ENCODE measurements around the gene CD99L2. TPM values are rescaled to one million over a fixed set of nuclear protein-coding genes. Genes with fewer than 3 reads are reported as not detected.
A peak's percentile ranks its signal among the peaks of the same experiment; 100 is the strongest.
"Not testable (repeated sequence)": the region's sequence is repeated elsewhere in the genome, so short reads cannot be mapped to it uniquely, and the experiment has no call there.

The CD99L2 gene
- total RNA-seq, 2 experiments from 2014 or later = 19.7 to 19.8 TPM

DNA sequence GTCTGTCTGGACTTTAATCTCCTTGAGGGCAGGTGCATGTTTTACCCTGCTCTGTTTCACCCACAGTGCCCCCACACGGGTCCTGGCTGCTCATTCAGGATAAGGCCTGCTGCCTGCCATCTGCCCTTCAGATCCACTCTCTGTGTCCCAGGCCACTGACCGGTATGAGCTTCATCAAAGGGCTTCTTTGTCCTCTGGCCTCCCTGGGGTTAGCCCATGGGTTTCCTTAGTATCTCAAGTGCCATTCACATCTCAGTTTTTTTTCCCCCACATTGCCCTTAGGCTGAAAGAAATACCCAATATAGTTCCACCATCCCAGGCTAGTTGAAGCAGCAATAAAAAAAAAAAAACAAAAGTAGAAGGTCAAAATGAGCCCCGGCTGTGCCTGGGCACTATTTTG, 9.3 kb downstream of the CD99L2 start:
- Mint-ChIP-seq H3K4me1 (ENCODE audit: low read depth) (no peaks in the 10 kb centered on the region), H3K9me3 (ENCODE audit: insufficient read depth) (no peaks in the 10 kb centered on the region), H3K27me3 (ENCODE audit: low read depth) (no peaks in the 10 kb centered on the region), H3K4me3 (no peak overlapping the region), H3K27ac (no peak overlapping the region), H3K36me3 (ENCODE audit: low read depth) (no peaks in the 10 kb centered on the region)
- CTCF ChIA-PET = no interaction called here
- ATAC-seq (no peak), DNase-seq (no peak)
- POLR2A ChIA-PET = no interaction called here

DNA sequence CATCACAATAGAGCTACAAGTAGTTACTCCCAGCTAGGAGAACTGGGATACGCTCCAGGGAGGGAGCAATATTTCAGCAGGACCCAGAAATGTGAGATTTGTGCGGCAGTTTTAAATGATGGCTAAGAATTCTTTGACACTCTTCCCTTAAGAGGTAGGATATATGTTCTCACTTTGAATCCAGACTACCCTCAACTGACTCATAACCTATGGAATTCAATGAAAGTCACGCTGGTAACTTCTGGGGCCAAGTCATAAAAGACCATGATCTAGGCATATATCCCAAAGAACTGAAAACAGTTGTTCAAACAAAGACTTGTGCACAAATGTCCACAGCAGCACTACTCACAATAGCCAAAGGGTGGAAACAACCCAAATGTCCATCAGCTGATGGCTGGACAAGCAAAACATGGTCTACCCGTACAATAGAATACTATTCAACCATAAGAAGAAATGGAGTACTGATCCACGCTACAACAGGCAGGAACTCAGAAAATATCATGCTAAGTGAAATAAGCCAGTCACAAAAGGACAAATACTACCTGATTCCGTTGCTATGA, 10.5 kb downstream of the CD99L2 start:
- peaks cover 8% of the 10 kb centered on the region for H3K4me1 Mint-ChIP-seq (ENCODE audit: low read depth)
- ATAC-seq (no peak), DNase-seq (no peak)
- H3K9me3 Mint-ChIP-seq (ENCODE audit: insufficient read depth) = no peaks in the 10 kb centered on the region
- POLR2A ChIA-PET = no interaction called here
- H3K4me3 Mint-ChIP-seq = no peak overlapping the region
- CTCF ChIA-PET = no interaction called here
- H3K27me3 Mint-ChIP-seq (ENCODE audit: low read depth) = no peaks in the 10 kb centered on the region
- H3K27ac Mint-ChIP-seq = no peak overlapping the region
- no peaks in the 10 kb centered on the region for H3K36me3 Mint-ChIP-seq (ENCODE audit: low read depth)

DNA sequence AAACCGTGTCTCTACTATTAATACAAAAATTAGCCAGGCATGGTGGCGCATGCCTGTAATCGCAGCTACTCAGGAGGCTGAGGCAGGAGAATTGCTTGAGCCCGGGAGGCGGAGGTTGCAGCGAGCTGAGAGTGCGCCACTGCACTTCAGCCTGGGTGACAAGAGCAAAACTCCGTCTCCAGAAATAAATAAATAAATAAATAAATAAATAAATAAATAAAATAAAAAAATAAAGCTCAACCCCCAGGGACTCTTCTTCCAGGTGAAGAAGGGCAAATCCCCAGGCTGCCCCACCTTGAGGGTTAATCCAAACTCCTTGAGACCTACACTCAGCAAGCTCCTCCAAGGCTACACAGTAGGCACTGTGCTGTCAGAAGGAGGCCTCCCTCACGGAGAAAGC, 11.2 kb downstream of the CD99L2 start:
- H3K4me1 Mint-ChIP-seq (ENCODE audit: low read depth); POLR2A ChIA-PET: not testable (repeated sequence)

DNA sequence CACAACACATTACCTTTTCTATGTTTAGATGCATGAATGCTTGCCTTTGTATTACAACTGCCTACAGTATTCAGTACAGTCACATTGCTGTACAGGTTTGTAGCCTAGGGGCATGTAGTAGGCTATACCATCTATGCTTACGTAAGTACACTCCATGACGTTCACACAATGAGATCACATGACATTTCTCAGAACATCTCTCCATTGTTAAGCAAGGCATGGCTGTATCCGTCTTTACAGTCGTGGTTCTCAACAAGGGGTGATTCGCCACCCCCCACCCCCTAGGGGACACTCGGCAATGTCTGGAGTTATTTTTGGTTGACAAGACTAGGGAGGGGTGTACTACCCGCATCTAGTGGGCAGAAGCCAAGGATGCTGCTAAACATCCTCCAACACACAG, 12.1 kb downstream of the CD99L2 start:
- DNase-seq (no peak), ATAC-seq (no peak)
- CTCF ChIA-PET = no interaction called here
- Mint-ChIP-seq H3K4me1 (ENCODE audit: low read depth) (peaks cover 9% of the 10 kb centered on the region), H3K36me3 (ENCODE audit: low read depth) (no peaks in the 10 kb centered on the region), H3K27ac (no peak overlapping the region), H3K4me3 (no peak overlapping the region), H3K27me3 (ENCODE audit: low read depth) (no peaks in the 10 kb centered on the region), H3K9me3 (ENCODE audit: insufficient read depth) (no peaks in the 10 kb centered on the region)
- POLR2A ChIA-PET = no interaction called here

More for the DNA sequence above, 11.2 kb downstream of the CD99L2 start:
- DNase-seq; CTCF ChIA-PET; H3K9me3 Mint-ChIP-seq (ENCODE audit: insufficient read depth); H3K27me3 Mint-ChIP-seq (ENCODE audit: low read depth); H3K36me3 Mint-ChIP-seq (ENCODE audit: low read depth); ATAC-seq; H3K27ac Mint-ChIP-seq; H3K4me3 Mint-ChIP-seq: not testable (repeated sequence)

DNA sequence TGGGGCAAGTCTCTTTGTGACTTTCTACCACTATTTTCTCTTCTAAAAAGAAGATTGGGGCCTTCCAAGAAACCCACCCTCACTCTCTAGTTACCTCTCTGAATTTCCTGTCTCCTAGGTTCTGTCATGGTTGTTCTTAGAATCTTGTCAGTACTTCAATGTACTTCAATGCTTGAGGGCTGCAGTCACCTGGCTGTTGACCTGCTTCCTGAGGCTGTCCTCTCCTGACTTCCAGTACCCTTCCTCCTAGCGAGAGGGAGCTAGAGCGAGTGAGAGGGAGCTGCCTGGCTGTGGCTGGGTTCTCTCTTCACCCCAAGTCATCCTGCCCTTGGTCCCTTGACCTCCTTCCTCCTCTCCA, 17.7 kb downstream of the CD99L2 start:
- Mint-ChIP-seq H3K4me3 (peak overlapping the region; percentile 12), H3K27ac (peak overlapping the region; percentile 94), H3K4me1 (ENCODE audit: low read depth) (peaks cover 36% of the 10 kb centered on the region), H3K27me3 (ENCODE audit: low read depth) (no peaks in the 10 kb centered on the region), H3K9me3 (ENCODE audit: insufficient read depth) (peaks cover 7% of the 10 kb centered on the region), H3K36me3 (ENCODE audit: low read depth) (peaks cover 8% of the 10 kb centered on the region)
- ChIA-PET POLR2A (no interaction called here), CTCF (interaction anchor here (0.6 to 0.7 kb wide), 2 partner anchors 17 to 479 kb away, joined by 3 read pairs; no protein-coding TSS in a partner anchor)
- ATAC-seq (peak; percentile 77), DNase-seq (peak; percentile 47)

DNA sequence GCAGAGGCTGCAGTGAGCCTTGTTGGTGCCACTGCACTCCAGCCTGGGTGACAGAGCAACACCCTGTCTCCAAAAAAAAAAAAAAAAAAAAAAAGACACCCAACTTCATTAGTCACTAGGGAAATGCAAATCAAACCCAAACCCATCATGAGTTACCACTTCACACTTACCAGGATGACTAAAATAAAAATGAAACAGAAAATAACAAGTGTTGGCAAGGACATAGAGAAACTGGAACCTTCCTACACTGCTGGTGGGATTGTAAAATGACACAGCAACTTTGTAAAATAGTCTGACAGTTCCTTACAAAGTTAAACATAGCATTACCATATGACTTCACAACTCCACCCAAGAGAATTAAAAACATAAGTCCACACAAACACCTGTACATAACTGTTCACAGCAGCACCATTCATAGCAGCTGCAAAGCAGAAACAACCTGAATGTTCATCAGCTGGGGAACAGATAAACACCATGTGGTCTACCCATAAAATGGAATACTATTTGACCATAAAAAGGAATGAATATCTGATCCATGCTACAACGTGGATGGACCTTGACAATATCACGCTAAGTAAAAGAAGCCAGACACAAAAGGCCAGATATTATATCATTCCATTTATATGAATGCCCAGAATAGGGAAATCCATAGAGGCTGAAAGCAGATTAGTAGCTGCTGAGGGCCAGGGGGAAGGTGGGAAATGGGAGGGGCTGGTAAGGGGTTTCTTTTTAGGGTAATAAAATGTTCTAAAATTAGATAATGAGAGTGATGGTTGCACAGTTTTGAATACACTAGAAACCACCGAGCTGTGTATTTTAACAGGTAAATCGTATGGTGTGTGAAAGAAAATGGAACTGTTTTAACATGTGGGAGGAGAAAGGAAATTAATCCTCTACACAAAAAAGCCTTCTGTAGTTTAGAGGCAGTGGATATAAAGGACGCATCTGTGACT, 18.3 kb downstream of the CD99L2 start:
- Mint-ChIP-seq H3K36me3 (ENCODE audit: low read depth) (peaks cover 15% of the 10 kb centered on the region), H3K4me1 (ENCODE audit: low read depth) (peaks cover 36% of the 10 kb centered on the region), H3K9me3 (ENCODE audit: insufficient read depth) (peaks cover 9% of the 10 kb centered on the region), H3K4me3 (peak overlapping the region; percentile 12), H3K27ac (peak overlapping the region; percentile 94), H3K27me3 (ENCODE audit: low read depth) (no peaks in the 10 kb centered on the region)
- ChIA-PET POLR2A (no interaction called here), CTCF (interaction anchor here (0.7 kb wide), 1 partner anchor 18 kb away, joined by 3 read pairs; no protein-coding TSS in a partner anchor)
- ATAC-seq (peak; percentile 71), DNase-seq (no peak)

DNA sequence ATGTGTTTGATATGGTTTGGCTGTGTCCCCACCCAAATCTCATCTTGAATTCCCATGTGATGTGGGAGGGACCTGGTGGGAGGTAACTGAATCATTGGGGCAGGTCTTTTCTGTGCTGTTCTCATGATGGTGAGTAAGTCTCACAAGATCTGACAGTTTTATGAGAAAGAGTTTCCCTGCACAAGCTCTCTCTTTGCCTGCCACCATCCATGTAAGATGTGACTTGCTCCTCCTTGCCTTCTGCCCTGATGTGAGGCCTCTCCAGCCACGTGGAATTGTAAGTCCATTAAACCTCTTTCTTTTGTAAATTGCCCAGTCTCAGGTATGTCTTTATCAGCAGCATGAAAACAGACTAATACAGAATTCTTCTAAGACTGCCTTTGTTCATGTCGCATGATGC, 22.8 kb downstream of the CD99L2 start:
- Mint-ChIP-seq H3K4me1 (ENCODE audit: low read depth) (peaks cover 39% of the 10 kb centered on the region), H3K36me3 (ENCODE audit: low read depth) (peaks cover 26% of the 10 kb centered on the region)
- not testable (repeated sequence) for H3K27me3 Mint-ChIP-seq (ENCODE audit: low read depth)

DNA sequence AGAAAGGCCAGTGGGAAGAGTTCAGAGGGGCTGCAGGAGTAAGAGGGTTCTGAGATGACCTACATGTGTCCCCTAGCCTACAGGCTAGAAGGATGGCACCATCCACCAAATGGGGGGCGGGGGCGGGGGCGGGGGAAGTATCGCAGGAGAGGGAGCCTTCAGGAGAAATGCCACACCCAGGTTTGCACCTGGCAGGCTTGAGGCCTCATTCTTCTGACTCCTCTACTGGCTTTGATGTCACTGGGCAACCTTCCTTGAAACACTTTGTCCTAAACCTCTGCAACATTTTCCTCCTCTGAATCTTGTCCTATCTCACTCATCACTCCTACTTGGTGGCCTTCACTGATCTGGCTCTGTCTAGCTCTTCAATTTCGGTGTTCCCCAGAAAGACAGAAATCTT, 24.0 kb downstream of the CD99L2 start:
- peaks cover 26% of the 10 kb centered on the region for H3K36me3 Mint-ChIP-seq (ENCODE audit: low read depth)
- H3K9me3 Mint-ChIP-seq (ENCODE audit: insufficient read depth) = peaks cover 9% of the 10 kb centered on the region
- peaks cover 28% of the 10 kb centered on the region for H3K4me1 Mint-ChIP-seq (ENCODE audit: low read depth)
- CTCF ChIA-PET = no interaction called here
- ATAC-seq (no peak), DNase-seq (no peak)
- no peak overlapping the region for H3K4me3 Mint-ChIP-seq
- POLR2A ChIA-PET = no interaction called here
- no peaks in the 10 kb centered on the region for H3K27me3 Mint-ChIP-seq (ENCODE audit: low read depth)
- H3K27ac Mint-ChIP-seq = peak overlapping the region; percentile 40

More for the DNA sequence above, 22.8 kb downstream of the CD99L2 start:
- ATAC-seq; H3K4me3 Mint-ChIP-seq; DNase-seq; H3K9me3 Mint-ChIP-seq (ENCODE audit: insufficient read depth); POLR2A ChIA-PET; H3K27ac Mint-ChIP-seq; CTCF ChIA-PET: not testable (repeated sequence)

DNA sequence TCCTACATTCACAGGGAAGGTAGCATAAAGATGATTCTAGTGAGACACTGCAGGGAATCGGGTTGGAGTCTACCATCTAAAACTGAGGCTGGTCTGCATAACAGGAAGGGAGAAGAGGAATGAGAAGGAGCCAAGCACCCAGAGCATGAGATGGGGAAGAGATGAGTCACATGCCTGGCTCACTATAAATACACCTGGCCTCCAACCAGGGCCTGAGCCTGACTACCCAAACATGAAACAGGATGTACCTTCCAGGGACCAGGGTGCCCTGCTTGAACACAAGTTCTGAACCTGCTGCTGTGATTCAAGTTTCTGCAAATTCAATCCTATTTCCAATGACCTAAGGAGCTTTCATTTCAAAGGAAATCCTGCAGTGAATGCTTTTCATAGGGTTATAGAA, 24.9 kb downstream of the CD99L2 start:
- ATAC-seq (no peak), DNase-seq (no peak)
- Mint-ChIP-seq H3K27me3 (ENCODE audit: low read depth) (no peaks in the 10 kb centered on the region), H3K36me3 (ENCODE audit: low read depth) (peaks cover 26% of the 10 kb centered on the region), H3K27ac (no peak overlapping the region), H3K4me3 (no peak overlapping the region), H3K9me3 (ENCODE audit: insufficient read depth) (peaks cover 7% of the 10 kb centered on the region), H3K4me1 (ENCODE audit: low read depth) (peaks cover 20% of the 10 kb centered on the region)
- POLR2A ChIA-PET = no interaction called here
- CTCF ChIA-PET = no interaction called here

DNA sequence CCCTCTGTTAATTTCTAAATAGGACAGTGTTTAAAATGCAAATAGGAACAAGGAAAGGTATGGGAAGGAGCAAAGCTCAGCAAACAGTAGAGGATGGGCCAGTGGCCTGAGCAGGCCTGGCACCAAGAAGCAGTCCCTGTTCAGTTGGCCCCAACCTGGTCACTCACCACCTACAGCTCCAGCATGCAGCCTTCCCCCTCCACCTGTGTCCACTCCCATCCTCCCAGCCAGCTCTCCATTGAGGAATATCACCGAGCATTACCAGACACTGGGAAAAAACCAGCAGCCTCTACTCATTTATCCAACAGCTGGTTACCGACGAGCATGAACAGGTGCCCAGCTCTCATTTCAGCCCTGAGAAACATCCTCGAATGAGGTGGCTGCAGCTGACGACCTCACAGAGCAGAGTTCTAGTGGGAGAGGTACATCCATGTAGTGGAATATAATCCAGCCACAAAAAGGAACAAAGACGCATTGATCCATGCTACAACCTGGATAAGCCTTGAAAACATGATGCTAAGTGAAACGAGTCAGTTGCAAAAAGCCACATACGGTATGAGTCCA, 25.6 kb downstream of the CD99L2 start:
- no peak overlapping the region for H3K27ac Mint-ChIP-seq
- H3K9me3 Mint-ChIP-seq (ENCODE audit: insufficient read depth) = peaks cover 4% of the 10 kb centered on the region
- POLR2A ChIA-PET = no interaction called here
- peaks cover 26% of the 10 kb centered on the region for H3K36me3 Mint-ChIP-seq (ENCODE audit: low read depth)
- DNase-seq = no peak
- CTCF ChIA-PET = no interaction called here
- H3K4me3 Mint-ChIP-seq = no peak overlapping the region
- no peaks in the 10 kb centered on the region for H3K27me3 Mint-ChIP-seq (ENCODE audit: low read depth)
- ATAC-seq = no peak
- peaks cover 23% of the 10 kb centered on the region for H3K4me1 Mint-ChIP-seq (ENCODE audit: low read depth)

DNA sequence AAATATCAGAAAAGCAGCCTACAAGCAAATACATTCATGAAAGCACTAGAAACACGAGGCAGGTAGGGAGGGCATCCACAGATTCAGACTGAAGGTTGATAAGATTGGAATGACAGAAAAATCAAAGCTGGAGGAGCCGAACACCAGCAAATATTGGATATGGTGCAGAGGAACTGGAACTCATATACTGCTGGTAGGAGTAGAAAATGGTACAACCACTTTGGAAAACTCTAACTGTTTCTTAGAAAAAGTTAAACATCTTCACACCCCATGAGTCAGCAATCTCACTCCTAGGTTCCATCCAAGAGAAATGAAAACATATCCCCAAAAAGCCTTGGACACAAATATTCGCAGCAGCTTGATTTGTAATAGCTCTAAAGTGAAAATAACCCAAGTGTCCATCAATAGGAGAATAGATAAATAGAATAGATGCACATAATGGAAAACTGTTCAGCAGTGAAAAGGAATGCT, 27.1 kb downstream of the CD99L2 start:
- Mint-ChIP-seq H3K4me1 (ENCODE audit: low read depth) (peaks cover 23% of the 10 kb centered on the region), H3K27me3 (ENCODE audit: low read depth) (no peaks in the 10 kb centered on the region), H3K36me3 (ENCODE audit: low read depth) (peaks cover 23% of the 10 kb centered on the region), H3K9me3 (ENCODE audit: insufficient read depth) (peaks cover 4% of the 10 kb centered on the region), H3K27ac (no peak overlapping the region), H3K4me3 (no peak overlapping the region)
- no peak for ATAC-seq
- POLR2A ChIA-PET = no interaction called here
- DNase-seq = no peak
- CTCF ChIA-PET = no interaction called here
